Measurements from ENCODE around the gene OR2T2. TPM values are rescaled to one million over a fixed set of nuclear protein-coding genes. Genes with fewer than 3 reads are reported as not detected.
"Not testable (repeated sequence)": the region's sequence is repeated elsewhere in the genome, so short reads cannot be mapped to it uniquely, and the experiment has no call there.

Gene OR2T2
- total and polyA plus RNA-seq, 2 donors from 2014 or later = 0.28 TPM; not detected in 1

GRCh38 chr1:248500305-248501035, 55.0 kb downstream of the OR2T2 start:
- H3K9me3 ChIP-seq (ENCODE audit: control insufficient read depth in 2 of 3, insufficient read depth in 1 of 3, low read length in 3 of 3); H3K4me1 ChIP-seq (ENCODE audit: control insufficient read depth in 2 of 3, insufficient read depth in 2 of 3, low read depth in 1 of 3, low read length in 3 of 3); H3K4me3 ChIP-seq (ENCODE audit: low read length in 3 of 3); DNase-seq; H3K27ac ChIP-seq (ENCODE audit: low read depth in 2 of 2, low read length in 2 of 2); H3K36me3 ChIP-seq (ENCODE audit: control insufficient read depth in 2 of 3, insufficient read depth in 3 of 3, low read length in 3 of 3); H3K27me3 ChIP-seq (ENCODE audit: control insufficient read depth, insufficient read depth, low read length); H3K9ac ChIP-seq (ENCODE audit: low read length in 3 of 3); FAIRE-seq; intact Hi-C loops (cut with DNase I): not testable (repeated sequence)

Other genes with a start within 250 kb of the OR2T2 start
- gene OR2M3, start 248.4 kb upstream of the OR2T2 start, total RNA-seq = not detected
- not detected for gene OR2M3, start 248.4 kb upstream of the OR2T2 start, polyA plus RNA-seq (ENCODE audit: insufficient read depth, low read depth, low replicate concordance)
- gene OR2M4, start 214.2 kb upstream of the OR2T2 start, total RNA-seq = not detected
- not detected for gene OR2M4, start 214.2 kb upstream of the OR2T2 start, polyA plus RNA-seq (ENCODE audit: insufficient read depth, low read depth, low replicate concordance)
- gene OR2T33, start 167.7 kb upstream of the OR2T2 start, total RNA-seq = not detected
- gene OR2T33, start 167.7 kb upstream of the OR2T2 start, polyA plus RNA-seq (ENCODE audit: insufficient read depth, low read depth, low replicate concordance) = not detected
- not detected for gene OR2T12, start 142.2 kb upstream of the OR2T2 start, total RNA-seq
- not detected for gene OR2T12, start 142.2 kb upstream of the OR2T2 start, polyA plus RNA-seq (ENCODE audit: insufficient read depth, low read depth, low replicate concordance)
- not detected for gene OR2M7, start 121.1 kb upstream of the OR2T2 start, total RNA-seq
- gene OR2M7, start 121.1 kb upstream of the OR2T2 start, polyA plus RNA-seq (ENCODE audit: insufficient read depth, low read depth, low replicate concordance) = not detected
- gene OR14C36, start 96.9 kb upstream of the OR2T2 start, total RNA-seq = not detected
- gene OR14C36, start 96.9 kb upstream of the OR2T2 start, polyA plus RNA-seq (ENCODE audit: insufficient read depth, low read depth, low replicate concordance) = not detected
- gene OR2T4, start 84.0 kb upstream of the OR2T2 start, total RNA-seq = not detected
- not detected for gene OR2T4, start 84.0 kb upstream of the OR2T2 start, polyA plus RNA-seq (ENCODE audit: insufficient read depth, low read depth, low replicate concordance)
- not detected for gene OR2T6, start 69.9 kb upstream of the OR2T2 start, total RNA-seq
- gene OR2T6, start 69.9 kb upstream of the OR2T2 start, polyA plus RNA-seq (ENCODE audit: insufficient read depth, low read depth, low replicate concordance) = not detected
- not detected for gene OR2T1, start 42.6 kb upstream of the OR2T2 start, total RNA-seq
- gene OR2T1, start 42.6 kb upstream of the OR2T2 start, polyA plus RNA-seq (ENCODE audit: insufficient read depth, low read depth, low replicate concordance) = not detected
- gene OR2T3, start 27.7 kb downstream of the OR2T2 start, total RNA-seq = not detected
- gene OR2T3, start 27.7 kb downstream of the OR2T2 start, polyA plus RNA-seq (ENCODE audit: insufficient read depth, low read depth, low replicate concordance) = not detected
- 0.09 TPM for gene OR2T5, start 43.0 kb downstream of the OR2T2 start, total RNA-seq
- gene OR2T5, start 43.0 kb downstream of the OR2T2 start, polyA plus RNA-seq (ENCODE audit: insufficient read depth, low read depth, low replicate concordance) = not detected
- gene OR2G6, start 62.4 kb downstream of the OR2T2 start, total RNA-seq = 0.06 TPM
- gene OR2G6, start 62.4 kb downstream of the OR2T2 start, polyA plus RNA-seq (ENCODE audit: insufficient read depth, low read depth, low replicate concordance) = 0.09 TPM
- not detected for gene OR2T29, start 117.1 kb downstream of the OR2T2 start, total RNA-seq
- gene OR2T29, start 117.1 kb downstream of the OR2T2 start, polyA plus RNA-seq (ENCODE audit: insufficient read depth, low read depth, low replicate concordance) = not detected
- not detected for gene OR2T34, start 129.1 kb downstream of the OR2T2 start, total RNA-seq
- not detected for gene OR2T34, start 129.1 kb downstream of the OR2T2 start, polyA plus RNA-seq (ENCODE audit: insufficient read depth, low read depth, low replicate concordance)
- 0.41 TPM for gene OR2T10, start 152.1 kb downstream of the OR2T2 start, total RNA-seq
- 1.1 TPM for gene OR2T10, start 152.1 kb downstream of the OR2T2 start, polyA plus RNA-seq (ENCODE audit: insufficient read depth, low read depth, low replicate concordance)
- 0.57 TPM for gene OR2T11, start 189.5 kb downstream of the OR2T2 start, total RNA-seq
- not detected for gene OR2T11, start 189.5 kb downstream of the OR2T2 start, polyA plus RNA-seq (ENCODE audit: insufficient read depth, low read depth, low replicate concordance)
- 0.28 TPM for gene OR2T35, start 199.6 kb downstream of the OR2T2 start, total RNA-seq
- gene OR2T35, start 199.6 kb downstream of the OR2T2 start, polyA plus RNA-seq (ENCODE audit: insufficient read depth, low read depth, low replicate concordance) = not detected
- gene OR2T27, start 209.9 kb downstream of the OR2T2 start, total RNA-seq = not detected
- gene OR2T27, start 209.9 kb downstream of the OR2T2 start, polyA plus RNA-seq (ENCODE audit: insufficient read depth, low read depth, low replicate concordance) = not detected

Measured in kidney (tissue), 11 donors.